DMS153 treated with DMSO at 0.1 percent for 48 hours (cell line): ENCODE results near the gene SNX27.
A peak's percentile ranks its signal among the peaks of the same experiment; 100 is the strongest.
"Not testable (repeated sequence)": the region's sequence is repeated elsewhere in the genome, so short reads cannot be mapped to it uniquely, and the experiment has no call there.

Source experiments
- DNase-seq: peaks from one replicate; lab custom pipeline; 2025; ENCODE audit not compliant: unreplicated experiment; lab: John Stamatoyannopoulos, UW

SNX27 gene

GRCh38 chr1:151638074-151638775 is 26.4 kb downstream of the SNX27 start:
- no peak for DNase-seq

- no peak for DNase-seq
Observed at GRCh38 chr1:151638812-151639211, 27.0 kb downstream of the SNX27 start.

GRCh38 chr1:151639466-151639865 is 27.6 kb downstream of the SNX27 start:
- no peak for DNase-seq

- DNase-seq: no peak
Observed at GRCh38 chr1:151641229-151641628, 29.4 kb downstream of the SNX27 start.

- DNase-seq: not testable (repeated sequence)
Observed at GRCh38 chr1:151643085-151643484, 31.2 kb downstream of the SNX27 start.

- no peak for DNase-seq
Observed at GRCh38 chr1:151644001-151644400, 32.2 kb downstream of the SNX27 start.

- no peak for DNase-seq
Observed at GRCh38 chr1:151653397-151653796, 41.5 kb downstream of the SNX27 start.

GRCh38 chr1:151655371-151655770 is 43.5 kb downstream of the SNX27 start:
- no peak for DNase-seq

- no peak for DNase-seq
Observed at GRCh38 chr1:151661751-151662150, 49.9 kb downstream of the SNX27 start.

- no peak for DNase-seq
Observed at GRCh38 chr1:151668090-151668489, 56.2 kb downstream of the SNX27 start.

- not testable (repeated sequence) for DNase-seq
Observed at GRCh38 chr1:151670036-151670675, 58.3 kb downstream of the SNX27 start.

- no peak for DNase-seq
Observed at GRCh38 chr1:151673407-151673806, 61.6 kb downstream of the SNX27 start.

GRCh38 chr1:151680391-151680790 is 68.5 kb downstream of the SNX27 start:
- DNase-seq: no peak

GRCh38 chr1:151680826-151681225 is 69.0 kb downstream of the SNX27 start:
- no peak for DNase-seq

GRCh38 chr1:151681923-151682322 is 70.1 kb downstream of the SNX27 start:
- no peak for DNase-seq

- not testable (repeated sequence) for DNase-seq
Observed at GRCh38 chr1:151682901-151683300, 71.1 kb downstream of the SNX27 start.

GRCh38 chr1:151684128-151684527 is 72.3 kb downstream of the SNX27 start:
- DNase-seq: no peak

- no peak for DNase-seq
Observed at GRCh38 chr1:151686561-151686960, 74.7 kb downstream of the SNX27 start.

- no peak for DNase-seq
Observed at GRCh38 chr1:151689494-151689893, 77.6 kb downstream of the SNX27 start.

GRCh38 chr1:151692226-151692625 is 80.4 kb downstream of the SNX27 start:
- no peak for DNase-seq

GRCh38 chr1:151693057-151693651 is 81.3 kb downstream of the SNX27 start:
- peak; percentile 66 for DNase-seq

GRCh38 chr1:151701515-151701914 is 89.7 kb downstream of the SNX27 start:
- DNase-seq: no peak
